GM18868 (cell line): Measurements from ENCODE around the gene RIMBP2.
A peak's percentile ranks its signal among the peaks of the same experiment; 100 is the strongest.
"Not testable (repeated sequence)": the region's sequence is repeated elsewhere in the genome, so short reads cannot be mapped to it uniquely, and the experiment has no call there.

Experiments
- ATAC-seq: cut with Tn5 transposase; IDR thresholded peaks from one replicate; pipeline ENCODE4 v1.9.1; 2021; ENCODE audit warnings: mild to moderate bottlenecking, moderate library complexity; ENCODE audit not compliant: unreplicated experiment

The RIMBP2 gene

GRCh38 chr12:130609966-130610365, 106.1 kb downstream of the RIMBP2 start:
- no peak for ATAC-seq

GRCh38 chr12:130608831-130609230, 107.3 kb downstream of the RIMBP2 start:
- ATAC-seq, result no peak

- no peak for ATAC-seq
Observed at GRCh38 chr12:130608132-130608531, 108.0 kb downstream of the RIMBP2 start.

GRCh38 chr12:130606231-130606630, 109.9 kb downstream of the RIMBP2 start:
- ATAC-seq, result no peak

GRCh38 chr12:130603396-130603965, 112.6 kb downstream of the RIMBP2 start:
- ATAC-seq, result no peak

GRCh38 chr12:130602251-130602650, 113.8 kb downstream of the RIMBP2 start:
- ATAC-seq, result no peak

GRCh38 chr12:130601327-130601726, 114.8 kb downstream of the RIMBP2 start:
- no peak for ATAC-seq

- no peak for ATAC-seq
Observed at GRCh38 chr12:130596241-130596640, 119.9 kb downstream of the RIMBP2 start.

GRCh38 chr12:130595566-130595965, 120.5 kb downstream of the RIMBP2 start:
- no peak for ATAC-seq

GRCh38 chr12:130593056-130593455, 123.0 kb downstream of the RIMBP2 start:
- ATAC-seq, result no peak

- no peak for ATAC-seq
Observed at GRCh38 chr12:130592641-130593040, 123.5 kb downstream of the RIMBP2 start.

GRCh38 chr12:130591736-130592135, 124.4 kb downstream of the RIMBP2 start:
- ATAC-seq, result no peak

- no peak for ATAC-seq
Observed at GRCh38 chr12:130590685-130591084, 125.4 kb downstream of the RIMBP2 start.

GRCh38 chr12:130589540-130590317, 126.4 kb downstream of the RIMBP2 start:
- ATAC-seq, result peak; percentile 69

- ATAC-seq, result no peak
Observed at GRCh38 chr12:130588696-130589539, 127.2 kb downstream of the RIMBP2 start.

- ATAC-seq, result no peak
Observed at GRCh38 chr12:130587966-130588365, 128.1 kb downstream of the RIMBP2 start.

- ATAC-seq, result not testable (repeated sequence)
Observed at GRCh38 chr12:130584475-130584874, 131.6 kb downstream of the RIMBP2 start.

- no peak for ATAC-seq
Observed at GRCh38 chr12:130583800-130584199, 132.3 kb downstream of the RIMBP2 start.

- no peak for ATAC-seq
Observed at GRCh38 chr12:130583317-130583716, 132.8 kb downstream of the RIMBP2 start.

GRCh38 chr12:130582286-130582685, 133.8 kb downstream of the RIMBP2 start:
- no peak for ATAC-seq

GRCh38 chr12:130581782-130582181, 134.3 kb downstream of the RIMBP2 start:
- ATAC-seq, result no peak

GRCh38 chr12:130579231-130579630, 136.9 kb downstream of the RIMBP2 start:
- ATAC-seq, result no peak
